Subcutaneous abdominal adipose tissue (tissue), 5 donors: ENCODE measurements around the gene RAPGEF1.
"Not testable (repeated sequence)": the region's sequence is repeated elsewhere in the genome, so short reads cannot be mapped to it uniquely, and the experiment has no call there.

Source experiments
- H3K27ac ChIP-seq: one replicate; pipeline ENCODE4 v1.7.0; 2013; ENCODE audit warnings: low read depth, mild to moderate bottlenecking, inconsistent platforms, low read length, moderate library complexity
- H3K27me3 ChIP-seq, 5 donors: one replicate each; pipeline ENCODE4 v1.7.0; 2013; ENCODE audit warnings: low read length in 5 of 5, inconsistent platforms in 1 of 5; ENCODE audit not compliant: control insufficient read depth in 5 of 5, insufficient read depth in 4 of 5
- H3K36me3 ChIP-seq, 5 donors: one replicate each; pipeline ENCODE4 v1.7.0; 2013; ENCODE audit warnings: low read length in 5 of 5; ENCODE audit not compliant: control insufficient read depth in 5 of 5, insufficient read depth in 5 of 5
- H3K4me1 ChIP-seq, 5 donors: one replicate each; pipeline ENCODE4 v1.7.0; 2013; ENCODE audit warnings: low read length in 5 of 5, mild to moderate bottlenecking in 3 of 5, moderate library complexity in 1 of 5; ENCODE audit not compliant: control insufficient read depth in 5 of 5, insufficient read depth in 5 of 5
- H3K4me3 ChIP-seq, 5 donors: one replicate each; pipeline ENCODE4 v1.7.0; 2013; ENCODE audit warnings: low read length in 5 of 5, low read depth in 1 of 5
- H3K9ac ChIP-seq, 5 donors: one replicate each; pipeline ENCODE4 v1.7.0; 2013; ENCODE audit warnings: low read length in 5 of 5, mild to moderate bottlenecking in 4 of 5, moderate library complexity in 3 of 5
- H3K9me3 ChIP-seq, 5 donors: one replicate each; pipeline ENCODE4 v1.7.0; 2013; ENCODE audit warnings: low read length in 5 of 5; ENCODE audit not compliant: control insufficient read depth in 5 of 5
- donor health status: healthy.
- donor health status: healthy.
- donor health status: healthy.
- donor health status: healthy.
- donor health status: healthy.

The RAPGEF1 gene

DNA sequence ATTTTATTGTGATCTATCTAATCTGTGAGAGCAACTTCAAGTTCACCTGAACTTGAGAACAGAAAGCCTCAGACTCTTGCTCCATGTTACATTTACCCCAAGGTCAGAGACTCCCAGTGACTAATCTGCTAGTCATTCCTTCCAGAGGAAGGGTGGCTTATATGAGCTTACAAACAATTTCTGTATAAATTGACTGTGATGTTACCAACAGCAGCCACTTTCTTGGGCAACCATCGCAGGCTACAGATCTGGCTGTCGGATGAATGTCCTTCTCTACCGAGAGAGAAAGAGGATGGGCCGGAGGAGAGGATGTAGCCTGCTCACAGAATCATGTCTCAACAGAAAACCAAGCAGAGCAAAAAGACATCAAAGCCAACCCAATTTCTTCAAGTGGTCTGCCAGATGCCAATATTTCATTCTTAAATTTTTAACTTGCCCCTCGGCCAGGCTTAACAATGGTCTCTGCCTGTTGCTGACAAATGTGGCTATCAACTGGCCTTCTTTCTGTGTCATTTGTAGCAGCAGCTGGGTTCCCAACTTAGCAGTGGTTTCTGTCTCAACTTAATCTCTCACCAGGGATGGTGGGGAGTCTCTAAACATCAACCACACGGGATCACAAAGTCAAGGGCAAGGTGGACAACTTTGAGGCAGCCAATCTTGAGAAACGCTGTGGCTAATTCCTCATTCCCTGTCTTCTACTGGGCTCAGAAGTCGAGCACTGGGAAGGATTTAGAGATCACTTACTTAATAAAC, 81.3 kb downstream of the RAPGEF1 start:
- peak overlapping the region; percentile 47 for H3K27ac ChIP-seq
- H3K27me3 ChIP-seq = no peaks in the 10 kb centered on the region
- peaks cover 11 to 49% (median 45%) of the 10 kb centered on the region in 5 donors for H3K4me1 ChIP-seq
- no peak overlapping the region for H3K4me3 ChIP-seq
- H3K9ac ChIP-seq = no peak overlapping the region
- no peaks in the 10 kb centered on the region for H3K9me3 ChIP-seq
- H3K36me3 ChIP-seq = no peaks in the 10 kb centered on the region

- Histone ChIP-seq H3K36me3 (no peaks in the 10 kb centered on the region), H3K9me3 (no peaks in the 10 kb centered on the region), H3K27me3 (no peaks in the 10 kb centered on the region), H3K9ac (no peak overlapping the region), H3K4me3 (no peak overlapping the region), H3K4me1 (peaks cover 11 to 49% (median 45%) of the 10 kb centered on the region in 5 donors), H3K27ac (no peak overlapping the region)
These were observed 81.9 kb downstream of the RAPGEF1 start for GRCh38 chr9:131657940-131658339.

- Histone ChIP-seq H3K36me3 (no peaks in the 10 kb centered on the region), H3K9ac (no peak overlapping the region), H3K4me3 (no peak overlapping the region), H3K27ac (no peak overlapping the region), H3K27me3 (no peaks in the 10 kb centered on the region), H3K4me1 (peaks cover 11 to 49% (median 45%) of the 10 kb centered on the region in 5 donors), H3K9me3 (no peaks in the 10 kb centered on the region)
These were observed 82.4 kb downstream of the RAPGEF1 start for GRCh38 chr9:131657456-131657855.

- Histone ChIP-seq H3K4me3 (no peak overlapping the region), H3K27me3 (no peaks in the 10 kb centered on the region), H3K9me3 (no peaks in the 10 kb centered on the region), H3K36me3 (no peaks in the 10 kb centered on the region), H3K9ac (no peak overlapping the region), H3K4me1 (peaks cover 11 to 49% (median 45%) of the 10 kb centered on the region in 5 donors), H3K27ac (peak overlapping the region; percentile 62)
These were observed 82.9 kb downstream of the RAPGEF1 start for GRCh38 chr9:131657037-131657377.

DNA sequence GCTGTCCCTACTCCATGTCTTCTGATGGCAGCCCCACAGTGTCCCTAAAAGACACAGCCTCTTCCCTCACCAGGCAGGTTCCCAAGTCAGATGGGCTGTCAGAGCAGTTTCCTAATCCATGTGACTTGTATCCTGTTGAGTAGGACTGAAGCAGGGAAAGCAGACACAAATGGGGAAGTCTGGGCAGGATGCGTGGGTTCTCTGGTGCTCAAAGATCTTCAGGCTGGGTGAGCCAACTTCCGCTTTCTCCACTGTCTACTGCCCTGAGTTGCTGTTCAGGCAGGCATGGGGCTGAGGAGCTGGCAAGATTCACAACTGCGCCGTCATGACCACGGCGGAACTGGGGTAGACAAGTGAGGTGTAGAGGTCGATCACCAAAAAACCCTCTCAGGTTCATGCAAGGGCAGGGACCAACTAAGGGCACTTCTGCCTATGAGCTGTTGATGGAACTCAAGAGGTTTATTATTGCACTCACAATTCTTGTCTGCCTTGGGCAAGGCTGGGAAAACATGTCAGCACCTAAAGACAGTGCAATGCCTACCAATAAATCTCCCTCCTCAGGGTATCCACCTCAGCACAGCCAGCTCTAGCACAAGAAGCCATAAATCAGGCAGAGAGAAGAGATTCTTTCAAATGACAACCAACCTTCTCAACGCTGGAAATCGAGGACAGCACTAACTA, 83.4 kb downstream of the RAPGEF1 start:
- no peaks in the 10 kb centered on the region for H3K9me3 ChIP-seq
- H3K4me1 ChIP-seq = peaks cover 11 to 53% (median 48%) of the 10 kb centered on the region in 5 donors
- H3K4me3 ChIP-seq = no peak overlapping the region
- no peaks in the 10 kb centered on the region for H3K36me3 ChIP-seq
- H3K27ac ChIP-seq = peak overlapping the region; percentile 62
- no peaks in the 10 kb centered on the region for H3K27me3 ChIP-seq
- no peak overlapping the region for H3K9ac ChIP-seq

DNA sequence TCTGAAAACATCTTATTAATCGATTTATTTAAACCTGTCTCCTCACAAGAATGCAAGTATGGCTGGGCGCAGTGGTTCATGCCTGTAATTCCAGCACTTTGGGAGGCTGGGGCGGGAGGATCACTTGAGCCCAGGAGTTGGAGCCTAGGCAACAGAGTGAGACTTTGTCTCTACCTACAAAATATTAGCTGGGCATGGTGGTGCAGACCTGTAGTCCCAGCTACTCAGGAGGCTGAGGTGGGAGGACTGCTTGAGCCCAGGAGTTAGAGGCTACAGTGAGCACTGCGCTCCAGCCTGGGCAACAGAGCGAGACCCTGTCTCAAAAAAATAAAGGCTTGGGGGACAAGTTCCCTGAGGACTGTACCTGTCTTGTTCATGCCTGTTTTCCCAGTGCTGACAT, 85.5 kb downstream of the RAPGEF1 start:
- peaks cover 11 to 66% (median 57%) of the 10 kb centered on the region in 5 donors for H3K4me1 ChIP-seq
- not testable (repeated sequence) for H3K4me3 ChIP-seq, H3K9me3 ChIP-seq, H3K27me3 ChIP-seq
- H3K36me3 ChIP-seq = peaks cover 0 to 11% (median 6%) of the 10 kb centered on the region in 5 donors
- H3K27ac ChIP-seq = peak overlapping the region; percentile 26
- H3K9ac ChIP-seq = peak overlapping the region in 1 of 5 donors; percentile 20

DNA sequence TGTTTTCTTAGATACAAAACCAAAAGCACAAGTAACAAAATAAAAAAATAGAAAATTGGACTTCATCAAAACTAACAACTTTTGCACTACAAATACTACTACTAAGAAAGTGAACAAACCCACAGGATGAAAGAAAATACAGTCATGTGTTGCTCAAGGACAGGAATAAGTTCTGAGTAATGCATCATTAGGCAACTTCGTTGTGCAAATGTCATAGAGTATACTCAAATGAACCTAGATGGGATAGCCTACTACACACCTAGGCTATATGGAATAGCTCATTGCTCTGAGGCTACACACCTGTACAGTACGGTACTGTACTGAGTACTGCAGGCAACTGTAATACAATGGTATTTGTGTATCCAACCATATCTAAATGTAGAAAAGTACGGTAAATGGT, 88.3 kb downstream of the RAPGEF1 start:
- H3K27ac ChIP-seq = peak overlapping the region; percentile 12
- no peak overlapping the region for H3K4me3 ChIP-seq
- H3K27me3 ChIP-seq = no peaks in the 10 kb centered on the region
- peaks cover 11 to 44% (median 39%) of the 10 kb centered on the region in 5 donors for H3K4me1 ChIP-seq
- no peak overlapping the region for H3K9ac ChIP-seq
- H3K9me3 ChIP-seq = no peaks in the 10 kb centered on the region
- H3K36me3 ChIP-seq = peaks cover 0 to 20% (median 13%) of the 10 kb centered on the region in 5 donors

DNA sequence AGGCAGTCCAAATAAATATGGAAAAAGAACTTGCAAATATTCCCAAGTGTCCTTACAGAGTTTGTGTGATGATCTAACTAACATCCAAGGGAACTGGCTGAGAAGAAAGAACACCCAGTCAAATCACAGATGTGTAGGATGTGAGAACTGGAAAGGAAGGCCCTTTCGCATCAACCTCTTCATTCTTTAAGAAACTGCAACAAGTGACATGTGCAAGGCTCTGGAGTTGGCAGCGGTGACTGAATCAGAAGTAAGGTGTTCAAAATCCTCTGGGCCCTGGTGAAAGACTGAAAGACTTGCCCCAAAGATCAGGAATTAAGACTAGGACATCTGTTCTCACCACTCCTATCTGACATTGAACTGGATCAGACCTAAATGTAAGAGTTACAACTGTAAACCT, 88.7 kb downstream of the RAPGEF1 start:
- Histone ChIP-seq H3K9me3 (no peaks in the 10 kb centered on the region), H3K9ac (no peak overlapping the region), H3K27ac (peak overlapping the region; percentile 12), H3K27me3 (no peaks in the 10 kb centered on the region), H3K4me3 (no peak overlapping the region), H3K4me1 (peaks cover 8 to 40% (median 34%) of the 10 kb centered on the region in 5 donors), H3K36me3 (peaks cover 0 to 25% (median 15%) of the 10 kb centered on the region in 5 donors)

DNA sequence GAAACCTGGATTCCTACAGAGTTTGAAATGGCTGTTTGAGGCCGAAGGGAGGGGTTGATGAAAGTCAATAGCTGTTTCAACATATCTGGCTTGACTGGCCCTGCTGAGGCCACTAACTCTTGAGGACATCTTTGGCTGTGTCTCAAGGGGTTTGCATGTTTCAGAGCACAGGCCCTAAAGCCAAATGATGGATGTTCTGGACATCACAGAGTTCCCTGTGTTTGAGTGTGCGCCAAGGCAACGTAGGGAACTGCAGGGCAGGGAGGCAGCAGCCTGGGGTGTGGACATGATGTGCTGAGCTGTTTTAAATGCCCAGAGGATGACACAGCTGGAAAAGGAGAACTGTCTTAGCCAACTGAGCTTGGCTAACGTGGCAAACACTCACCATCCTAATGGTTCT, 89.6 kb downstream of the RAPGEF1 start:
- no peak overlapping the region for H3K9ac ChIP-seq
- H3K36me3 ChIP-seq = peaks cover 0 to 33% (median 23%) of the 10 kb centered on the region in 5 donors
- H3K27ac ChIP-seq = peak overlapping the region; percentile 8
- no peaks in the 10 kb centered on the region for H3K27me3 ChIP-seq
- H3K4me1 ChIP-seq = peaks cover 4 to 30% (median 25%) of the 10 kb centered on the region in 5 donors
- no peak overlapping the region for H3K4me3 ChIP-seq
- H3K9me3 ChIP-seq = no peaks in the 10 kb centered on the region

DNA sequence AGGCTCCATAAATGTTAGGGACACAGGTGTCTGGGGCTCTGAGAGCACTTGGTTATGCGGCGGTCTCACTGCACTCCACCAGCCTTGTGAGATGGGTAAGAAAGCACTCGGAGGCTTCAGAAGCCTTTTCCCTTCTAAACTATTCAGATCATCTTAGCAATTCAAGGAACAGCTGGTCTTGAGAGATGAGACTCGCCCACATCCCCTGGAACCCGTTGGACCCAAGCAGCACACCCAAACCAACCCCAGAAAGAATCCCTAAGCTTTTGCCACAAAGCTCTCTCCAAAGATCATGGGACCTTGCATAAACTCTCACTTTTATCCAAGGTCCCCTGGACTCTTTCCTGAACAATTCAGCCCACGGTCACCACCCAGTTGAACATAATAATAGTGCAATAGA, 90.2 kb downstream of the RAPGEF1 start:
- H3K9me3 ChIP-seq = no peaks in the 10 kb centered on the region
- H3K4me1 ChIP-seq = peaks cover 0 to 24% (median 19%) of the 10 kb centered on the region in 5 donors
- H3K27me3 ChIP-seq = no peaks in the 10 kb centered on the region
- H3K27ac ChIP-seq = peak overlapping the region; percentile 8
- H3K9ac ChIP-seq = no peak overlapping the region
- no peak overlapping the region for H3K4me3 ChIP-seq
- H3K36me3 ChIP-seq = peaks cover 0 to 35% (median 25%) of the 10 kb centered on the region in 5 donors
